Upper lobe of right lung (tissue), 1 donor: ENCODE measurements around the gene STK11. TPM values are rescaled to one million over a fixed set of nuclear protein-coding genes. Genes with fewer than 3 reads are reported as not detected.

ENCODE experiments used
- ATAC-seq: fragments of 200-7000 bp; cut with Tn5 transposase; one replicate; pipeline ENCODE4 v1.9.1; 2020; ENCODE audit warnings: mild to moderate bottlenecking, moderate library complexity
- DNase-seq: peaks from one replicate; pipeline ENCODE4 v3.0.0-alpha.2; 2020
- H3K27ac ChIP-seq: fragments of 200-600 bp; one replicate; pipeline ENCODE4 v1.8.0; 2022
- H3K27me3 ChIP-seq: fragments of 200-600 bp; one replicate; pipeline ENCODE4 v1.8.0; 2022; ENCODE audit warnings: mild to moderate bottlenecking
- H3K36me3 ChIP-seq: fragments of 200-600 bp; one replicate; pipeline ENCODE4 v1.8.0; 2022
- H3K4me1 ChIP-seq: fragments of 200-600 bp; one replicate; pipeline ENCODE4 v1.8.0; 2022
- H3K4me3 ChIP-seq: fragments of 200-600 bp; one replicate; pipeline ENCODE4 v1.8.0; 2022; ENCODE audit warnings: mild to moderate bottlenecking
- H3K9me3 ChIP-seq: fragments of 200-600 bp; one replicate; pipeline ENCODE4 v1.8.0; 2022
- intact Hi-C: fragments of 100-400 bp; cut with DNase I; formaldehyde crosslinking; loops from one replicate; pipeline ENCODE4 v1.11.0; 2022
- total RNA-seq: library from RNA; stranded (reverse); fragmentation: NEBNext Ultra II Directional; extraction: Animal tissue kit (Norgen Biotek cat#: 25700); gene quantifications from one replicate; pipeline ENCODE4 v1.2.1, GENCODE V29; 2021
- TF ChIP-seq, protein P1 (sequence below): fragments of 200-600 bp; IDR thresholded peaks from one replicate; pipeline ENCODE4 v1.8.0; 2022; ENCODE audit warnings: antibody characterized with exemption
- donor health status: DM: no; HTN: yes; CAD: no; lungs with severe emphysema.

The STK11 gene
- total RNA-seq, 1 donor from 2014 or later = 51.8 TPM

DNA sequence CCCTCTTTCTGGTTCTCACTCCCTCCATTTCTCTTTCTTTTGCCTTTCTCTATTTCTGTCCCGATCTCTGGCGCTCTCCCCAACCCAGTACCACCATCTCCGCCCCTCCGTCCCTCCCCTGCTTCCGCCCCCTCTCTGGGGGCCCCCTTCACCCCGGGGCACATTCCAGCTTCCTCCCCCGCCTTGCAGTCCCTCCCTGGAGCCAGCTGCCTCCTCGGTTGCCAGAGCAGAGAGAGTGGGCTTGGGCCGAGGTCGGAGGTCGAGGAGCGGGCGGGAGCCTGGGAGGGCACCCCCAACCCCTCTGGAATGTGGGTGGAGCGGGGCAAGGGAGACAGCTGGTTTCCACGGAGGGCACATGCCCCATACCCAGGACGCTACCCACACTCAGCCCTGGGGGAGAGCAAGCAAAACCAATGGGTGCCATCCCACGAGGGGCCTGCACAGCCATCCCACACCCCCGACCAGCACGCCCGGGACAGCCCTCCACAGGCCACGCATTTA is 57.1 kb downstream of the STK11 start:
- no peak for ATAC-seq
- H3K27ac ChIP-seq = peak overlapping the region; percentile 95
- H3K27me3 ChIP-seq = no peaks in the 10 kb centered on the region
- peaks cover 71% of the 10 kb centered on the region for H3K4me1 ChIP-seq
- peaks cover 7% of the 10 kb centered on the region for H3K36me3 ChIP-seq
- no peak for DNase-seq
- H3K9me3 ChIP-seq = no peaks in the 10 kb centered on the region
- TF ChIP-seq, protein P1, sequence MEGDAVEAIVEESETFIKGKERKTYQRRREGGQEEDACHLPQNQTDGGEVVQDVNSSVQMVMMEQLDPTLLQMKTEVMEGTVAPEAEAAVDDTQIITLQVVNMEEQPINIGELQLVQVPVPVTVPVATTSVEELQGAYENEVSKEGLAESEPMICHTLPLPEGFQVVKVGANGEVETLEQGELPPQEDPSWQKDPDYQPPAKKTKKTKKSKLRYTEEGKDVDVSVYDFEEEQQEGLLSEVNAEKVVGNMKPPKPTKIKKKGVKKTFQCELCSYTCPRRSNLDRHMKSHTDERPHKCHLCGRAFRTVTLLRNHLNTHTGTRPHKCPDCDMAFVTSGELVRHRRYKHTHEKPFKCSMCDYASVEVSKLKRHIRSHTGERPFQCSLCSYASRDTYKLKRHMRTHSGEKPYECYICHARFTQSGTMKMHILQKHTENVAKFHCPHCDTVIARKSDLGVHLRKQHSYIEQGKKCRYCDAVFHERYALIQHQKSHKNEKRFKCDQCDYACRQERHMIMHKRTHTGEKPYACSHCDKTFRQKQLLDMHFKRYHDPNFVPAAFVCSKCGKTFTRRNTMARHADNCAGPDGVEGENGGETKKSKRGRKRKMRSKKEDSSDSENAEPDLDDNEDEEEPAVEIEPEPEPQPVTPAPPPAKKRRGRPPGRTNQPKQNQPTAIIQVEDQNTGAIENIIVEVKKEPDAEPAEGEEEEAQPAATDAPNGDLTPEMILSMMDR = no peak
- H3K4me3 ChIP-seq = no peak overlapping the region
- intact Hi-C loops = no loop called here

DNA sequence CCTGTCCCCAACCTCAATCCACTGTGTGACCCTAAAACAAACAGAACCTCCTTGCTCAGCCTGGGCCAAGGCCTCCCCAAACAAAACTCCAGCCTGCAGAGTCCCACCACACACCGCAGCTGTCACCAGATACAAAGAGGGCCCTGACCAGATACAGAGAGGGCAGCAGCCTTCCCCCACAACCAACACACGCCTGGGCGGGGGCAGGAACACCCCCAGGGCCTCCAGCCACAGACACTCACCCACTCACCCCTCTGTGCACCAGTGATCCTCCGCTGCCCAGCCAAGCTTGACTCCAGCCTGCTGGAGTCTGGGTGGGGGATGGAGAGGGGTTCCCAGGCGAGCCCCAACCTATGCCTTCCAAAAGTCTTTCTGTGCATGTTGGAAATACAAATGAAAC is 57.6 kb downstream of the STK11 start:
- Histone ChIP-seq H3K9me3 (no peaks in the 10 kb centered on the region), H3K36me3 (peaks cover 2% of the 10 kb centered on the region), H3K4me1 (peaks cover 71% of the 10 kb centered on the region), H3K27me3 (no peaks in the 10 kb centered on the region), H3K27ac (peak overlapping the region; percentile 95), H3K4me3 (no peak overlapping the region)
- DNase-seq = no peak
- ATAC-seq = no peak
- TF ChIP-seq, protein P1 = no peak
- intact Hi-C loops = no loop called here

DNA sequence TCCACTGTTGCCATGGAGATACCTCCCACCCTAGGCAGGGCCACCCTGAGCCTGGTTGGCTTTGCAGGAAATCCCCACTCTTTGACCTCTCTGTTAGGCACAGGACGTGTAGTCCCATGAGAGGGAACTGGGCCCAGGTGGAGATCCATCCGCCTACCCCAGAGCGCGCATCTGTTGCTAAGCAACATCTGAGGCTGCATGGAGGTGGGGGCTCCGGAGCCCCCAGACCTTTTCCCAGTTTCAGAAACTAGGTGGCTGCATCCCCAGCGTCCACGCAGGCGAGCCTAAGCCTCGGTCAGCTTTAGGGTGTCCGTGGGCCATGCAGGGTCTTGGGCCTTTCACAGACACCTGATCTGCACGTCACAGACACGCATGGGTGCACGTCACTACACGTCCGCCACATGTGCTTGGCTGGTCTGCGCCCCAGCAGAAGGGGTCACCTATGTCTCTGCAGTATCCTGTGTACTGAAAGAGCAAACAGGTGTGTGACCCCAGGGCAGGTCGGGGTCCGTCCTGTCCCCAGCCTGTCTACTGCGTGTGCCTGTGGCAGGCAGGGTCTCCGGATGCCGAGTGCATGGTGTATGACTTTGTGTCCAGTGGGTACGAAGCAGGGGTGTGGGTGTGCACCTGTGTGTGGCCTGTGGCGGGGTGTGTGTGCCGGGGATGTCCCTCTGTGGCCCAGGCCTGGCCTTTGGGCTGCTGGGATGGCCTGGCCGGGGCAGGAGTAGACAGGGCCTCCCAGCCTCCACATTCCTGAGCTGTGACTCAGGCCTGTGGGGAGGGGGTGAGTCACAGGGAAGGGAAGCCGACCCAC is 59.4 kb downstream of the STK11 start:
- ATAC-seq (no peak), DNase-seq (peak; percentile 82)
- peak overlapping the region; percentile 58 for H3K4me3 ChIP-seq
- TF ChIP-seq, protein P1 = no peak
- peak overlapping the region; percentile 80 for H3K27ac ChIP-seq
- no peaks in the 10 kb centered on the region for H3K27me3 ChIP-seq
- no peaks in the 10 kb centered on the region for H3K9me3 ChIP-seq
- peaks cover 60% of the 10 kb centered on the region for H3K4me1 ChIP-seq
- no peaks in the 10 kb centered on the region for H3K36me3 ChIP-seq
- intact Hi-C loops = no loop called here

DNA sequence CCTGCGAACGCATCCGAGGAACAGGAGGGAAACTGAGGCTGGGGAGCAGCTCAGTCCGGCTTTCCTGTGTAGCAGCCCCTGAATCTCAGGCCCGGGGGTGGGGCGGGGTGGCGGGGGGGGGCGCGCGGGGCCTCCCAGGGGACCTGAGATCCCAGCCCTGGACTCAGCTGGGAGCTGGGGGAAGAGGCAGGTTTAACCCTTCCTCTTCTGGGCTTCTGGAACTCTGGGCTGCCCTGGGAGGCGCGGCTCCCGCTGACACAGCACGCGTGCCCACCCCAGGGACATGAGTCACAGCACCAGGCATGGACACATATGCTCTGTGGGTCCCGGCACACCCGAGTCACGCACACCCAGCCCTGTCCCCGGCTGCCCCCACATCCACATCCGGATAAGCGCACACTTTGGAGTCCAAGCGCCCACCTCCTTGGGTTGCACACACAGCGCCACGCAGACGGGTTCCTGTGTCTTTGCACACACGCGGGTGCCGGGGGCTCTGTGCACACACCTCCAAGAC is 60.1 kb downstream of the STK11 start:
- no peak for ATAC-seq
- intact Hi-C loops = no loop called here
- peaks cover 59% of the 10 kb centered on the region for H3K4me1 ChIP-seq
- peak overlapping the region; percentile 80 for H3K27ac ChIP-seq
- H3K4me3 ChIP-seq = peak overlapping the region; percentile 58
- no peaks in the 10 kb centered on the region for H3K27me3 ChIP-seq
- H3K36me3 ChIP-seq = peaks cover 3% of the 10 kb centered on the region
- H3K9me3 ChIP-seq = no peaks in the 10 kb centered on the region
- TF ChIP-seq, protein P1 = no peak
- peak; percentile 84 for DNase-seq

DNA sequence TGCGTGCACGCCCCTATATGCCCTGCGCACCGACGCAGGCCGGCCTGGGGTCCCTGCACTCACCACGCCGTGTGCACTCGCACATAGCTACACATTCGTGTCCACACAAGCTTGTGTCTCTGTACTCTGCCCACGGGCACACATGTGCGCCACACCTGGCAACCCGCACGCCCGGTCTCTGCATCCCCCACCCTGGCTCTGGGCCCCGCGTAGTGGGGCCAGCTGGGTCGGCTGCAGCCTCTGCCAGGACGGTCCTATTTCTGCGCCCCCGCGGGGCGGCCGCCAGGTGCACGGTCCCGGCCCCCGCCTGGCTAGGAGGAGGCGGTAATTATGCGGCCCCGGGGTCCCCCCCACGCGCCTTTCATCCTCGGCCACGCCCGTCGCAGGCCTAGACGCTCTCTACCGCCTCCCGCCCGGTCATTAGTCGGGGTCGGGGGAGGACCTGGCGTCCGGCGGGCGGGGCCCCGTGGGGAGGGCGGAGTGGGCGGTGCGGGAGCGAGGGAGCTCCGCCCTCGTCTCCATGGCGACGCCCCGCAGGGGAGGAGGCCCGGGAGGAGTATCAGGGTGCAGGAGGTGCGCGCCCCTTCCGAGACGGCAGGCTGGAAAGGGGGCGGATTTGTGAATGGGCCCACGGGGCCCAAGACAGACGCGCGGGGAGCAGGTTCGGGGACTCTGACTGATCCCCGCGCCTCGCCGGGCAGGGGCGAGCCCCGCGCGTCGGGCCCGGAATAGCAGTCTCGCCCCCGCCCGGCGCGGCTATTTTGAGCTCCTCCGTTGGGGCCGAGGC is 60.7 kb downstream of the STK11 start:
- DNase-seq = peak; percentile 96
- peak; percentile 65 for ATAC-seq
- Histone ChIP-seq H3K27me3 (no peaks in the 10 kb centered on the region), H3K4me3 (peak overlapping the region; percentile 58), H3K9me3 (no peaks in the 10 kb centered on the region), H3K36me3 (peaks cover 10% of the 10 kb centered on the region), H3K4me1 (peaks cover 63% of the 10 kb centered on the region), H3K27ac (peak overlapping the region; percentile 80)
- intact Hi-C loops = no loop called here
- TF ChIP-seq, protein P1 = no peak
